Duodenal mucosa (tissue), 2 donors: ENCODE measurements around the gene CEACAM4.

Experiments used
- H3K27ac ChIP-seq: one replicate; pipeline ENCODE4 v1.7.0; 2013; ENCODE audit warnings: low read depth, low read length
- H3K27me3 ChIP-seq, 2 donors: one replicate each; pipeline ENCODE4 v1.7.0; 2013; ENCODE audit warnings: low read length in 2 of 2, control low read depth in 1 of 2; ENCODE audit not compliant: insufficient read depth in 2 of 2, control insufficient read depth in 1 of 2
- H3K36me3 ChIP-seq, 2 donors: one replicate each; pipeline ENCODE4 v1.7.0; 2013; ENCODE audit warnings: low read length in 2 of 2, control low read depth in 1 of 2; ENCODE audit not compliant: insufficient read depth in 2 of 2, control insufficient read depth in 1 of 2
- H3K4me1 ChIP-seq, 2 donors: one replicate each; pipeline ENCODE4 v1.7.0; 2013; ENCODE audit warnings: low read length in 2 of 2, control low read depth in 1 of 2; ENCODE audit not compliant: insufficient read depth in 2 of 2, control insufficient read depth in 1 of 2
- H3K4me3 ChIP-seq, 2 donors: one replicate each; pipeline ENCODE4 v1.7.0; 2013; ENCODE audit warnings: low read length in 2 of 2, low read depth in 1 of 2
- H3K9ac ChIP-seq, 2 donors: one replicate each; pipeline ENCODE4 v1.7.0; 2013; ENCODE audit warnings: low read length in 2 of 2, low read depth in 1 of 2
- H3K9me3 ChIP-seq, 2 donors: one replicate each; pipeline ENCODE4 v1.7.0; 2013; ENCODE audit warnings: low read length in 2 of 2, control low read depth in 1 of 2; ENCODE audit not compliant: control insufficient read depth in 1 of 2

The CEACAM4 gene

GRCh38 chr19:41570639-41571112 lies 56.2 kb downstream of the CEACAM4 start:
- no peaks in the 10 kb centered on the region for H3K36me3 ChIP-seq
- peaks cover 0 to 2% of the 10 kb centered on the region in 2 donors for H3K4me1 ChIP-seq
- no peaks in the 10 kb centered on the region for H3K9me3 ChIP-seq
- no peak overlapping the region for H3K4me3 ChIP-seq
- H3K9ac ChIP-seq: no peak overlapping the region
- H3K27me3 ChIP-seq: peaks cover 4 to 23% of the 10 kb centered on the region in 2 donors
- no peak overlapping the region for H3K27ac ChIP-seq

GRCh38 chr19:41570179-41570578 lies 56.7 kb downstream of the CEACAM4 start:
- no peak overlapping the region for H3K27ac ChIP-seq
- H3K36me3 ChIP-seq: no peaks in the 10 kb centered on the region
- no peak overlapping the region for H3K4me3 ChIP-seq
- peaks cover 4 to 23% of the 10 kb centered on the region in 2 donors for H3K27me3 ChIP-seq
- H3K4me1 ChIP-seq: peaks cover 0 to 2% of the 10 kb centered on the region in 2 donors
- H3K9me3 ChIP-seq: no peaks in the 10 kb centered on the region
- no peak overlapping the region for H3K9ac ChIP-seq

- no peaks in the 10 kb centered on the region for H3K9me3 ChIP-seq
- H3K9ac ChIP-seq: no peak overlapping the region
- no peaks in the 10 kb centered on the region for H3K36me3 ChIP-seq
- no peak overlapping the region for H3K27ac ChIP-seq
- no peak overlapping the region for H3K4me3 ChIP-seq
- peaks cover 0 to 2% of the 10 kb centered on the region in 2 donors for H3K4me1 ChIP-seq
- peaks cover 6 to 29% of the 10 kb centered on the region in 2 donors for H3K27me3 ChIP-seq
These were observed 57.3 kb downstream of the CEACAM4 start for GRCh38 chr19:41569481-41570150.
